Measurements from ENCODE around the gene RC3H2.

DNA sequence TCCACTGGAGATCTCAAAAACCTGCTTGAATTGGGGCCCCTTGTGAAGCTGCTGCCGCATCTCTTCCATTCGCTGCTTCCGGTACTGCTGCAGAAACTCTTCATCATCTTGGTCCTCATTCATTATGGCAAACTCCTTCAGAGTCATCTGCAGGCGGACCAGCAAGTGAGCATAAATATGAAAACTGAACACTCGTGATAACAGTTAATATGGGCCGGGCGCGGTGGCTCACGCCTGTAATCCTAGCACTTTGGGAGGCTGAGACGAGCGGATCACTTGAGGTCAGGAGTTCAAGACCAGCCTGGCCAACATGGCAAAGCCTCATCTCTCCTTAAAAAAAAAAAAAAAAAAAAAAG lies 84.7 kb downstream of the RC3H2 start:
- TF ChIP-seq, protein P1, sequence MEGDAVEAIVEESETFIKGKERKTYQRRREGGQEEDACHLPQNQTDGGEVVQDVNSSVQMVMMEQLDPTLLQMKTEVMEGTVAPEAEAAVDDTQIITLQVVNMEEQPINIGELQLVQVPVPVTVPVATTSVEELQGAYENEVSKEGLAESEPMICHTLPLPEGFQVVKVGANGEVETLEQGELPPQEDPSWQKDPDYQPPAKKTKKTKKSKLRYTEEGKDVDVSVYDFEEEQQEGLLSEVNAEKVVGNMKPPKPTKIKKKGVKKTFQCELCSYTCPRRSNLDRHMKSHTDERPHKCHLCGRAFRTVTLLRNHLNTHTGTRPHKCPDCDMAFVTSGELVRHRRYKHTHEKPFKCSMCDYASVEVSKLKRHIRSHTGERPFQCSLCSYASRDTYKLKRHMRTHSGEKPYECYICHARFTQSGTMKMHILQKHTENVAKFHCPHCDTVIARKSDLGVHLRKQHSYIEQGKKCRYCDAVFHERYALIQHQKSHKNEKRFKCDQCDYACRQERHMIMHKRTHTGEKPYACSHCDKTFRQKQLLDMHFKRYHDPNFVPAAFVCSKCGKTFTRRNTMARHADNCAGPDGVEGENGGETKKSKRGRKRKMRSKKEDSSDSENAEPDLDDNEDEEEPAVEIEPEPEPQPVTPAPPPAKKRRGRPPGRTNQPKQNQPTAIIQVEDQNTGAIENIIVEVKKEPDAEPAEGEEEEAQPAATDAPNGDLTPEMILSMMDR (IDR thresholded peaks at IDR 0.05): no peak
- no peak for TF ChIP-seq POLR2A (IDR thresholded peaks at IDR 0.05)

All from uterus (tissue), 2 donors.